AG09319 (cell line): ENCODE data around the gene CHST13.

Experiments used
- DNase-seq: peaks from one replicate; pipeline ENCODE4 v3.0.0-alpha.2; 2010; ENCODE audit warnings: low read depth; ENCODE audit errors: extremely low read depth
- CTCF ChIP-seq: IDR thresholded peaks from 2 replicates; pipeline ENCODE4 v1.5.1; 2011; ENCODE audit warnings: low read depth, mild to moderate bottlenecking, inconsistent platforms, low read length, moderate library complexity

Gene CHST13

GRCh38 chr3:126495786-126496185 lies 28.2 kb upstream of the CHST13 start:
- DNase-seq = no peak
- no peak for TF ChIP-seq CTCF

- DNase-seq = no peak
- TF ChIP-seq CTCF = no peak
Observed at GRCh38 chr3:126496894-126497850, 26.8 kb upstream of the CHST13 start.

- no peak for TF ChIP-seq CTCF
Observed at GRCh38 chr3:126497956-126498355, 26.0 kb upstream of the CHST13 start.

GRCh38 chr3:126498461-126498860 lies 25.5 kb upstream of the CHST13 start:
- no peak for DNase-seq
- TF ChIP-seq CTCF = no peak

More at GRCh38 chr3:126497956-126498355, 26.0 kb upstream of the CHST13 start:
- DNase-seq = no peak

- DNase-seq = no peak
- TF ChIP-seq CTCF = no peak
Observed at GRCh38 chr3:126498929-126499328, 25.0 kb upstream of the CHST13 start.

- TF ChIP-seq CTCF = no peak
Observed at GRCh38 chr3:126499401-126499800, 24.6 kb upstream of the CHST13 start.

GRCh38 chr3:126500016-126500415 lies 23.9 kb upstream of the CHST13 start:
- TF ChIP-seq CTCF = no peak
- no peak for DNase-seq

More at GRCh38 chr3:126499401-126499800, 24.6 kb upstream of the CHST13 start:
- no peak for DNase-seq
